ENCODE measurements around the gene GPR42. TPM values are rescaled to one million over a fixed set of nuclear protein-coding genes. Genes with fewer than 3 reads are reported as not detected.

GPR42 gene
- total RNA-seq, 1 experiment from 2014 or later = not detected

- Mint-ChIP-seq H3K36me3 (no peaks in the 10 kb centered on the region), H3K4me3 (no peak overlapping the region), H3K27ac (no peak overlapping the region), H3K4me1 (peaks cover 16% of the 10 kb centered on the region), H3K27me3 (ENCODE audit: low read depth) (no peaks in the 10 kb centered on the region; the same call in 1 of the 2 replicates), H3K9me3 (no peaks in the 10 kb centered on the region)
- no peak for ATAC-seq
- ChIA-PET POLR2A (no interaction called here), CTCF (interaction anchor here (1.1 to 2.0 kb wide), 3 partner anchors 10 to 26 kb away, joined by 3 to 8 read pairs (median 4); no protein-coding TSS in a partner anchor)
- no peak for DNase-seq (ENCODE audit: low spot score)
- TF ChIP-seq, protein P1, sequence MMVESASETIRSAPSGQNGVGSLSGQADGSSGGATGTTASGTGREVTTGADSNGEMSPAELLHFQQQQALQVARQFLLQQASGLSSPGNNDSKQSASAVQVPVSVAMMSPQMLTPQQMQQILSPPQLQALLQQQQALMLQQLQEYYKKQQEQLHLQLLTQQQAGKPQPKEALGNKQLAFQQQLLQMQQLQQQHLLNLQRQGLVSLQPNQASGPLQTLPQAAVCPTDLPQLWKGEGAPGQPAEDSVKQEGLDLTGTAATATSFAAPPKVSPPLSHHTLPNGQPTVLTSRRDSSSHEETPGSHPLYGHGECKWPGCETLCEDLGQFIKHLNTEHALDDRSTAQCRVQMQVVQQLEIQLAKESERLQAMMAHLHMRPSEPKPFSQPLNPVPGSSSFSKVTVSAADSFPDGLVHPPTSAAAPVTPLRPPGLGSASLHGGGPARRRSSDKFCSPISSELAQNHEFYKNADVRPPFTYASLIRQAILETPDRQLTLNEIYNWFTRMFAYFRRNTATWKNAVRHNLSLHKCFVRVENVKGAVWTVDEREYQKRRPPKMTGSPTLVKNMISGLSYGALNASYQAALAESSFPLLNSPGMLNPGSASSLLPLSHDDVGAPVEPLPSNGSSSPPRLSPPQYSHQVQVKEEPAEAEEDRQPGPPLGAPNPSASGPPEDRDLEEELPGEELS (CRISPR knock-in tag; IDR thresholded peaks at IDR 0.05) = no peak
- TF ChIP-seq ZNF121 (CRISPR knock-in tag; IDR thresholded peaks at IDR 0.05) (no peak), E2F1 (CRISPR knock-in tag; IDR thresholded peaks at IDR 0.05) (no peak), SOX15 (CRISPR knock-in tag; IDR thresholded peaks at IDR 0.05) (no peak), ZNF232 (CRISPR knock-in tag; IDR thresholded peaks at IDR 0.05) (no peak), TEAD4 (CRISPR knock-in tag; IDR thresholded peaks at IDR 0.05) (no peak)
- TF ChIP-seq, protein P2, sequence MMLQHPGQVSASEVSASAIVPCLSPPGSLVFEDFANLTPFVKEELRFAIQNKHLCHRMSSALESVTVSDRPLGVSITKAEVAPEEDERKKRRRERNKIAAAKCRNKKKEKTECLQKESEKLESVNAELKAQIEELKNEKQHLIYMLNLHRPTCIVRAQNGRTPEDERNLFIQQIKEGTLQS (CRISPR knock-in tag; conservative IDR thresholded peaks at IDR 0.05) = no peak
These were observed 38.1 kb upstream of the GPR42 start for GRCh38 chr19:35332817-35333216.

GRCh38 chr19:35334144-35334753 lies 36.6 kb upstream of the GPR42 start:
- DNase-seq (ENCODE audit: low spot score) = no peak
- H3K36me3 Mint-ChIP-seq = no peaks in the 10 kb centered on the region
- no peak for ATAC-seq
- no peak overlapping the region for H3K4me3 Mint-ChIP-seq
- 0 out of 2 replicates have a peak overlapping the region, but pooled peaks have one; percentile 11 for H3K27ac Mint-ChIP-seq
- TF ChIP-seq AR (CRISPR knock-in tag; IDR thresholded peaks at IDR 0.05) (no peak), TCF7 (CRISPR knock-in tag; IDR thresholded peaks at IDR 0.05; ENCODE audit: low read depth) (no peak), MXD4 (CRISPR knock-in tag; IDR thresholded peaks at IDR 0.05; ENCODE audit: borderline replicate concordance) (no peak), CREB1 (CRISPR knock-in tag; IDR thresholded peaks at IDR 0.05) (no peak)
- TF ChIP-seq, protein P3, sequence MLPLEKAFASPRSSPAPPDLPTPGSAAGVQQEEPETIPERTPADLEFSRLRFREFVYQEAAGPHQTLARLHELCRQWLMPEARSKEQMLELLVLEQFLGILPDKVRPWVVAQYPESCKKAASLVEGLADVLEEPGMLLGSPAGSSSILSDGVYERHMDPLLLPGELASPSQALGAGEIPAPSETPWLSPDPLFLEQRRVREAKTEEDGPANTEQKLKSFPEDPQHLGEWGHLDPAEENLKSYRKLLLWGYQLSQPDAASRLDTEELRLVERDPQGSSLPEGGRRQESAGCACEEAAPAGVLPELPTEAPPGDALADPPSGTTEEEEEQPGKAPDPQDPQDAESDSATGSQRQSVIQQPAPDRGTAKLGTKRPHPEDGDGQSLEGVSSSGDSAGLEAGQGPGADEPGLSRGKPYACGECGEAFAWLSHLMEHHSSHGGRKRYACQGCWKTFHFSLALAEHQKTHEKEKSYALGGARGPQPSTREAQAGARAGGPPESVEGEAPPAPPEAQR (CRISPR knock-in tag; IDR thresholded peaks at IDR 0.05) = no peak
- peaks cover 7% of the 10 kb centered on the region for H3K4me1 Mint-ChIP-seq
- no peaks in the 10 kb centered on the region for H3K9me3 Mint-ChIP-seq
- ChIA-PET POLR2A (no interaction called here), CTCF (interaction anchor here (0.5 to 2.0 kb wide), 3 partner anchors 15 to 358 kb away, joined by 3 to 8 read pairs (median 3); no protein-coding TSS in a partner anchor)
- H3K27me3 Mint-ChIP-seq (ENCODE audit: low read depth) = no peaks in the 10 kb centered on the region; the same call in 1 of the 2 replicates

All from WTC11 (cell line).